Stimulated activated naive CD4-positive, alpha-beta T cell (primary cell): ENCODE results near the gene AK8.
A peak's percentile ranks its signal among the peaks of the same experiment; 100 is the strongest.
"Not testable (repeated sequence)": the region's sequence is repeated elsewhere in the genome, so short reads cannot be mapped to it uniquely, and the experiment has no call there.

ENCODE experiments used
- DNase-seq, 6 experiments: peaks; one replicate each; lab custom pipeline; 2025; lab: John Stamatoyannopoulos, UW

AK8 gene

GRCh38 chr9:132711846-132712245, 166.2 kb downstream of the AK8 start:
- DNase-seq = no peak

- DNase-seq = not testable (repeated sequence)
Observed at GRCh38 chr9:132711152-132711551, 166.9 kb downstream of the AK8 start.

GRCh38 chr9:132710333-132710732, 167.8 kb downstream of the AK8 start:
- DNase-seq = no peak

DNA sequence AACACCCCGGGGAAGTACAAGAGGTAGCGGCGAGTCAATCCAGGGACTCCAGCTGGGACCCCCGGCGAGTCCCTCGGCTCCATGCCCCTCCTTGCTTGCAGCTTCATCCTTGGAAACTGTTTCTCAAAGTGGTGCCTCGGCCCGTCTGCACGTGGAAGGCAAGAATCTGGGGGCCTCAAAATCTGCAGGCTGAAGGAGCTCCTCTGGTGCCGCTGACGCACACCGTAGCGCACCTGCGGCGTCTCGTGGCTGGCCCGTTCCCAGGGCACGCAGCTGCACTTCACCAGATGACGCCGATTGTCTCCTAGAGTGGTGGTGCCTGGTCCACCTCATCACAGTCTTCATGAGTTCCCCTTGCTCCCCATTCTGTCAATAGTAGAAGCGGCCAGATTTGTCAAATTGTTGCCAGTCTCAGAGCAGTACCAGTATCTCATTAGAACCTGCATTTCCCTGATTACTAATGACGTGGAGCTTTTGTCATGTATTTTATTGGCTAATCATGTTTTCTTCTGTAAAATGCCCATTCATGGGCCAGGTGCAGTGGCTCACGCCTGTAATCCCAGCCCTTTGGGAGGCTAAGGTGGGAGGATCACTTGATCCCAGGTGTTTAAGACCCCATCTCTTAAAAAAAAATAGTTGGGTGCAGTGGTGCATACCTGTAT, 169.2 kb downstream of the AK8 start:
- DNase-seq = no peak

GRCh38 chr9:132708239-132708638, 169.8 kb downstream of the AK8 start:
- DNase-seq = no peak

DNA sequence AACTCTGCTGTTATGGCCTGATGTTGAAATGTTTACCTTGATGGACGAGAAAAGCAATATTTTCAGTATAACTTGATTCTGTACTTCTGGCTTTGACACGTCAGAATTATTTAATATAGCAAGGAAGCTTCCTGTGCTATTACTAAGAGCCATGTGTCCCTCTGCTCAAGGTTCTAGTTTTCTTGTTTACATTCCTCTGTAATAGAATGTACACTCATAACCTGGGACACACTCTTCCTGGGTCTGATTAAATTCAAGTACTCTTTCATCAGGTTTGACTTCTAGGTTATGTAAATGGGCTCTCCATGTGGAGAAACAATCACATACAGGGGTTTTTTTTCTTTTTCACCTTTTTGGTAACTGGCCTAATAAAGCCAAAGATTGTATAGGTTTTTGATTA, 174.7 kb downstream of the AK8 start:
- no peak for DNase-seq

DNA sequence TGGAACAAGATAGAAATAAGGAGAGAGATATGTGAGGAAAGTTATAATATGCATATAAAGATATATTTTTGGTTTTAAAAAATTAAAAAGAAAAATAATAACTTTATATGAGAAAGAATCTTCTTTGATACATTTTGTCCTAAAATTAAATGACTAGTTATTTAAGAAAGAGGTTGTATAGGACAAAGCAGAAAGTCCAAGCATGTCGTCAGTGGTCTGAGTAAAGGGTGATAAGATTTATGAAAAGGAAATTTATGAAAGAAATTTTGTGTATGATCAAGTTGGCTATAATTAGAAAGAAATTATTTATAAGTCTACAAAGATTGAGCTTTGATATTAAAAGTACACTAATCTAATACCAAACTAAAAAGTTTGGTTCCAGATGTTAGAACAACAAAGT, 175.8 kb downstream of the AK8 start:
- DNase-seq = no peak

DNA sequence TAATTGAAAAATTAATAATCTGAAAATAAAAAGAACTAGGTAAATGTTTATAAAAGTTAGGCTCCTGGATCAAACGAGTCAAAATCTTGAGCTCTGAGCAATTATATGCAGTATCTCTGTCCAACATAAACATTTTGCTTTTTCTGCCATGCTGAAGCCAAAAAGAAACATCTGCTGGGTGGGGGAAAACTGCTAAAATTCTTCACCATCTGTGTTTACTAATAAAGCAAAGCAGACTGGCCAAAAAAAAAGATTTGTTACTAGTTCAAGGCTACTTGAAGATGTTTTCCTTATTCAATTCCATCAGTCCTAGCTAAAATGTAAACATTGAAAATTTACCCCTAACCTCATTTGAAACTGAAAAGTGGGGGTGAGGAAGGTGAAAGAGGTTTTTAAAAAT, 178.1 kb downstream of the AK8 start:
- no peak for DNase-seq

DNA sequence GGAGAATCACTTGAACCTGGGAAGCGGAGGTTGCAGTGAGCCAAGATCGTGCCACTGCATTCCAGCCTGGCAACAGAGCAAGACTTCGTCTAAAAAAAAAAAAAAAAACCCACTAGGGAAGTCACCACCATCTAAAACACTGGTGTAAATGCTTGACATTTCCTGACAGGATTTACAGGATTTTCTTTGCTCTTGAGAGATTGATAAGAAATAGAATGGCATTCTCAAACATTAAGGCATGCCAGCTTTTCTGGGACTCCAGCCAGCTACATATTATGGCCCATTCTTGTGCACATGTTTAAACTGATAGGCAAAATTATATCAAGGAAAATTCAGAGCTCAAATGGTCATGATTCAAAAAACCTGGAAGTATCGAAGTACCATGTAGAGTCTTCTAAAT, 179.1 kb downstream of the AK8 start:
- no peak for DNase-seq

GRCh38 chr9:132697230-132697629, 180.9 kb downstream of the AK8 start:
- DNase-seq = no peak

DNA sequence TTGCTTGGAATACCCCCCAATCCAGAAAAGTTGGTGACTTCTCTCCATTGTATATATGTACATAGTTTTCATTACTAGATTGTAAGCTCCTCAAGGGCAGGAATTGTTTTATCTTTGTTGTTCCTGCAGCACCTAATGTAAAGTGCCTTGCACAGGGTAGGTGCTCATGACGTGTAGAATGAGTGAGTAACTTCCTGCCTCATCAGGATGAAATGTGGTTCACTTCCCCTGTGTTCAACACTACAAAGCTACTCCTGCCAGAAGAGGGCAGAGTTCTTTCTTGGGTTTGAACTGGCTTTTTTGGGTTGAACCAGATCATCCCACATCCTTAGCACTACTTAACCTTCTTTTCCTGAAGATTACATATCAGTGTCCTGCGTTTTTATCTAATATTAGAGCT, 183.9 kb downstream of the AK8 start:
- DNase-seq = peak in 1 of 6 experiments; percentile 6

- no peak for DNase-seq
Observed at GRCh38 chr9:132690696-132691095, 187.4 kb downstream of the AK8 start.

- DNase-seq = no peak
Observed at GRCh38 chr9:132683873-132684272, 194.2 kb downstream of the AK8 start.

GRCh38 chr9:132681561-132681960, 196.5 kb downstream of the AK8 start:
- no peak for DNase-seq

GRCh38 chr9:132679946-132680625, 198.0 kb downstream of the AK8 start:
- DNase-seq = no peak

- DNase-seq = no peak
Observed at GRCh38 chr9:132677976-132678375, 200.1 kb downstream of the AK8 start.
